HG03280 (cell line): ENCODE data around the gene CRABP2.

Experiments used
- ATAC-seq: cut with Tn5 transposase; IDR thresholded peaks from one replicate; pipeline ENCODE4 v1.9.1; 2021; ENCODE audit warnings: mild to moderate bottlenecking, moderate library complexity; ENCODE audit not compliant: unreplicated experiment

CRABP2 gene

DNA sequence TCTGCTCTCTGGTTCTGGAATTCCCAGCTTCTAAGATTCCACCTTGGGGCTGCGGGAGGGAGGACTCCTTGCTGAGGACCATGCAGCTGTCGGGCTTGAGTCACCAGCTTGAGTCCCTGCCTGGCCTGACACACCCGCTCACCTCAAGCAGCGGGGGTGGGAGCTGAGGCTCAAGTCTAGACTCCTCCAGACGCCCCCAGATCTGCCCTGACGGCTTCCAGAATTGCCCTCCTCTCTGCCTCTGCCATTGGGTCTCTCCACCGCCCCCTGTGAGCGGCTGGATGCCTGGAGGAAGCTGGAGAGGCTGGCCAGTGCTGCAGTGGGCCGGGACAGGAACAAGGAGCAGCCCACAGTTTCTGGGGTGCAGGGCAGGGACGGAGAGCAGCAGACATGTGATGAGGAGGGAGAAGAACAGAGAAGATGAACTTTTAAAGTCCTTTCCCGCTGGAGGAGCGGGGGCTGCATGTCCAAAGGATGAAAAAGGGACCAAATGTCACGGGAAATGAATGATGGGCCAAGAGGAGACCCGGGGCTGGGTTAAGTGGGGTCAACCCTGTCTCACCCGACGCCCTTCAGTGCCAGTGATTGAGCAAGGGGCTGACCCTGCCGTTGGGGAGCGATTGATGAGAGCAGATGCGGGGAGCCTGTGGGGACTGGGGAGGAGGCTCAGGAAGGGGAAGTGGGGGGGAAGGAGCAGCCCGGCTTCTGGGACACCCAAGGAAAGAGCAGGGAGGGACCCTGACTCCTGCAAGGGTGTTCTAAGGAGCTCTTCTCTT, 13.5 kb downstream of the CRABP2 start:
- no peak for ATAC-seq

DNA sequence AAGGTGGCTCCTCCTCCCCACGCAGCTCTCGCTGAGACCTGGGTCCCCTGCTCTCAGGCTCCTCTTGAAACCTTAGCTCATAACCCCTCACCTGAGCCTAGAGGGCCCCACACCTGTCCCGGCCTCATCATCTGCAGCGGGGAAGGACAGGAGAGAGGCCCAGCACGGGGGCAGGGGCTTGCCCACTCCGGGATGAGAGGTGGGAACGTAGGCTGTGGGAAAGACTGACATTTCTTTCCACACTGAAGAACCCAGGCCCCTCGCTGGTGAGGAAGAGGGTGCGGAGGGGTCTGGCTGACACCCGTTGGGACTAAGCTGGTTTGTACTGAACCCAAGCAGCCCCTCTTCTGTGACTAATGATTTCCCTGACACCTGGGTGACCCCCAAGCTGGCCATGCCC, 14.2 kb downstream of the CRABP2 start:
- no peak for ATAC-seq

DNA sequence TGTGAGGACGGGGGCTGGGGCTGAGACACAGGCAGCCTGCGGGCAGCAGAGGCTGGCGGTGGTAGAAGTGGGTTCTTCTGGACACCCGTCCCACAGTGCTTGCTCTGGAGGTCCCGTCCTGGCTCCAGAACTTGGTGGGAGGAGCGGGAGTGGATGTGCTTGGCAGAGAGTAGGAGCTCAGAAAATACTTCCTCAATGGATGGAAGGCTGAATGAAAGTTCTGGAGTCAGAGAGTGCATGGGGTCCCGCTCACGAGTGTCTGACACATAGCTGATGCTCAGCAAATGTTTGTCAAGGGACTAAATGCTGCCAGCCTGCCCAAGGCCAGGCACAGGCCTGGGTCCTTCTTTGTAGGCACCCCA, 14.7 kb downstream of the CRABP2 start:
- ATAC-seq = no peak

DNA sequence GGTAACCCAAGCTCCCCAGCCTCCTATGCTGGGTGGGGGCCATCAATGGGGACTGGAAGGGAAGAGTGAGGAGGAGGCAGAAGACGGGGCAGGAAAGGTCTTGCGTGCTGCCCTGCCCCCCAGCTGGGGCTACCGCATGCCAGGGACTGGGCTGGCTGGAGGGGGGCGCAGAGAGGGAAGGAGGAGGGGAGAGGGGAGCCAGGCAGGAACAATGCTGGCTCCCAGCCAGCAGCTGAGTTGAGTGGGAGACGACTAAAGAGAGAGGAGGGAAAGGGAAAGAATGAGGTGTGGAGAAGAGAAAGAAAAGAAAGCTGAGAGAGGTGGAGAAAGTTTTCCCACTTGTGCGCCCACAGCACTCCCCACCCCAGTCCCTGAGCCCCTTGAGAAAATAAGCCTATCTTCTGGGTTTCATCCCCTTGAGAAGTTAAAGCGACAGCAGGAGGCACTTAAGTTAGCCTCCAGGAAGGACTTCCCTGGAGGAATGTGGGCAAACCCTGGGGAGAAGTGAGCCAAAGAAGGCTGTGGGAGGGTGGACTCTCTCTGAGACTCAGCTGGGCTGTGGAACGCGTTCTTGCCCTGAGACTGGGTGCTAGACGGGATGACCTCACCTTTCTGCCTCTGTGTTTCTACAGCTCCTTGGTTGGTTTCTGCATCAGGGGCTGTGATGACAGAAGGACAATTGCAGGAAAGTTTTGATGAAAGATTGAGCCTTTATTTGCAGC, 15.3 kb downstream of the CRABP2 start:
- ATAC-seq = no peak

DNA sequence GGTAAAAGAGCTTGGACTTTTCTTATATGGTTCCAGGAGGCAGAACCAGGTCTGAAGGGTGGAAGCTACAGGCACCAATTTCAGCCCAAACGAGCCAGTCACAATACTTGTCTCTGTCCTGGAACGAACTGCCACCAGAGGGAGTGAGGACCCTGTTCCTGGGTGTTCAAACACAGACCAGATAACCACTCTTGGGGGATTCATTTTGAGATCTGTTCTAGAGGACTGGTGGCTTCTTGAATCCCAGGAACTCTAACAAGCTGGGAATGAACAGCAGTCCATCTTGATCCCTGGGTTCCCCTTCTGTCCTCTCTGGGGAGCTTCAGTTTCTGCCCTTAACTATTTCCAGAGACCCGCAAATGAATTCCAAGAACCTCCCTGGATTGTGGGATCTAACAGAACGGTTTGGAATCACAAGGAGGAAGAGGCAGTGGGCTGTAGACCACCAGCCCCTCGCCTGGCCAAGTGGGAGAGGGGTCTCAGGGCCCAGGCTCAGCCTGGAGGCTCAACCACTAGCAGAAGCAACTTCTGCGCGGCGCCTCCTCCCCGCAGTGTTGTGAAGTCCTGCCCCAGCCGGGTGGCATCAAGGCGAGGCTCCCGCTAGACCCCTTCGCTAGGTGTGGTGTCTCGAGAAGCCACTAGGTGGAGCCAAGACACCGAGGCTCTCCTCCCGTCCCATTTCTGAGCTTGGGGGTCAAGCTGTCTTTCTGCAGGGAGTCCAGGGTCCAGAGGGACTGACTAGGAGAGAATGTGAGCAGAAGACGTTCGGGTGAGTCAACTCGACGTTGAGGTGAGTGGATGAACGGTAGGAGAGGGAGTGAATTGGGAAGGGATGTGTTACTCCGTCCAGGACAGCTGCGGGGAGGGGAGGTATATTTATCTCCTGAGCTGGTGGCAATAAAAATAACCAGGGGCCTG, 16.1 kb downstream of the CRABP2 start:
- peak; percentile 63 for ATAC-seq

DNA sequence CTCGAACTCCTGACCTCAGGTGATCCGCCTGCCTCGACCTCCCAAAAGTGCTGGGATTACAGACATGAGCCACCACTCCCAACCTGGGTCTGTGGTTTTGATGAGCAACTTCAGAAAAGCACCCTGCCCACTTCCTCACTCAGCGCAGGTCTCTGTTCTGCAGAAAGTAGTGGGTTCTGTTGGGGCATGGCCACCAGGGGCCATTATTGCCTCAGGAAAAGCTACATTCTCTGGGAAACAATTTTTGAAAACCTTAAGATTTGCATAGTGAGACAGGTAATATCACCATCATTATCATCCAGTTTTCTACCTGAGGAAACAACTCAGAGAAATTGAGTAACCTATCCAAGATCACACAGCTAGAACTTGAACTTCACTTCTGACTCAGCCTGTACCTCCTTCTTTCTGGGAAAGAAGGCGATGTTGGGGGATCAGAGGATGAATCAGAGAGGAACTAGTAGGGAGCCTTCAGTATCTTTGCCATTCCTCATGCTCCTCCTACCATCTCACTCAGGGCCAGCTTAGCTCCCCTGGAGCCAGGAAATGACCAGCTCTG, 21.1 kb downstream of the CRABP2 start:
- no peak for ATAC-seq

DNA sequence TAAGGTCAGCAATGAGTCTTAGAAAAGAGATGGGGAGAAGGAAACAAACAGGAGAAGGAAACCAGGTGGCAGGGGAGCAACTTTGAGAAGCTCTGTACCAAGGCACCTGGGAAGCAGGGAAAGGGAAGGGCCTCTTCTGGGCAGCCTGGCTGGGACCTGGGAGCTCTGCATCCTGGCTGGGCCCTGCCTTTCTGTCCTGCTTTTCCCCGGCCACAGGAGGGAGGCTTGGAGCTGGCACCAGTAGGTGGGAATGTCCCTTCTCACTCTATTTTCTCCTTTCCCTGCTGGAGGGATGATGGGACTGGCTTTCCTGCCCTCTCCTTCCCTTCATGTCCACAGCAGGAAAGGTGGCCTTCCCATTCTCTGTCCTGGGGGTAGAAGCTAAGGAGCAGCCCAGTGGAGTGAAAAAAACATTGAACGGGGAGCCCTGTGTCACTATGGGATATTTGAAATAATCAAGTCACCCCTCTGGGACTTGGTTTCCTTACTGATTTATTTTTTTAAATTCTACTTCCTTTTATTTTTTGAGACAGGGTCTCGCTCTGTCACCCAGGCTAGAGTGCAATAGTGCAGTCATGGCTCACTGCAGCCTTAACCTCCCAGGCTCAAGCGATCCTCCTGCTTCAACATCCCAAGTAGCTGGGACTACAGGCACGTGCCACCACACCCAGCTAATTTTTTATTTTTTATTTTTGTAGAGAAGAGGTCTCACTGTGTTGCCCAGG, 23.1 kb downstream of the CRABP2 start:
- ATAC-seq = no peak

DNA sequence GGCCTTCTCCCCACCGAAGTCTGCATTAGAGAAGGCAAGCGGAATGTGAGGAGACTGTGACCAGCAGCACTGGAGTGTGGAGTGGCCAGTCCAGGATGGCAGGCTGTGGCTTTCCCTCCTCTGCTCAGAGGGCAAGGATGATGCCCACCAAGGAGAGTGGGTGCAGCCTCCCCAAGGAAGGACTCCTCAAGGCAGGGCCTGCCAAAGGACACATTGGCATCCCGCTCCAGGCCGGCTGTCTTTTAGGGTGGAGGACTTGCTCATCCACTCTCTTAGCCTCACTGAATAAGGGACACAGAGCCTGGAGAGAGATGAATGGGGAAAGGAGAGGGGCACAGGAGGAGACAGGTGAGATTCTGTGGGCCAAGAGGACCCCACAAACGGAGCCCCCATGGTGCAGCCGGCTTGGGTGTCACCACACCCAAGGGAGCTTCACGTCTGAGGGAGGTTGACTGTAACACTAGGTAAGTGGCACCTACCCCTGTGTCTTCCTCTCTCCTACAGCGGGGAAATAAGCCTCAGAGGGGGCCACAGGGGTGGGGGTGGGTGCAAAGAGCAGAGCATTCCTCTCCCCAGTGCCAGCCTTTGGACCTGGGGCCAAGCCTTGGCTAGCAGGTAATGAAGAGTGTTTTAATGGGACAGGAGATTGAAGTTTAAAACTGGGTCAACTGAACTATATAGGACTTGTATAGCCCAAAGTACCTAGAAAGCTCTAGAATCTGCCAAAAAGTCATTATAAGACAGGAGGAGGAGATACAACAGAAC, 24.0 kb downstream of the CRABP2 start:
- ATAC-seq = no peak

DNA sequence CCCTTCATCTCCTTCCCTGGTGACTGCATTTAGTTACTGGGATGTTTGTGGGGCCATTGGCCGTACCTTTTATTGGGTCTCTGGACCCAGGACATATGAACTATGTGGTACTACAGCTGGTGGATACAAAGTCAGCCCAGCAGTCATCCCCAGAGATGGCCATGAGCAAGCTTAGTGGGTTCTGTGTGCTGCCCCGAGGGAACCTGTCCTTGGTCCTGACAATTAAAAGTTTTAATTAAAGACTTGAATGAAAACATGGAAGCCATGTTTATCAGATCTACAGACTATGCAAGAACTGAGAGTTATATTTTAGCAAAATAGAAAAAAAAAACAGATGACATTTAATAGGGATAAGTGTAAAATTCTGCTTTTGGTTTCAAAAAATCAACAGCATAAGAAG, 25.3 kb downstream of the CRABP2 start:
- no peak for ATAC-seq

DNA sequence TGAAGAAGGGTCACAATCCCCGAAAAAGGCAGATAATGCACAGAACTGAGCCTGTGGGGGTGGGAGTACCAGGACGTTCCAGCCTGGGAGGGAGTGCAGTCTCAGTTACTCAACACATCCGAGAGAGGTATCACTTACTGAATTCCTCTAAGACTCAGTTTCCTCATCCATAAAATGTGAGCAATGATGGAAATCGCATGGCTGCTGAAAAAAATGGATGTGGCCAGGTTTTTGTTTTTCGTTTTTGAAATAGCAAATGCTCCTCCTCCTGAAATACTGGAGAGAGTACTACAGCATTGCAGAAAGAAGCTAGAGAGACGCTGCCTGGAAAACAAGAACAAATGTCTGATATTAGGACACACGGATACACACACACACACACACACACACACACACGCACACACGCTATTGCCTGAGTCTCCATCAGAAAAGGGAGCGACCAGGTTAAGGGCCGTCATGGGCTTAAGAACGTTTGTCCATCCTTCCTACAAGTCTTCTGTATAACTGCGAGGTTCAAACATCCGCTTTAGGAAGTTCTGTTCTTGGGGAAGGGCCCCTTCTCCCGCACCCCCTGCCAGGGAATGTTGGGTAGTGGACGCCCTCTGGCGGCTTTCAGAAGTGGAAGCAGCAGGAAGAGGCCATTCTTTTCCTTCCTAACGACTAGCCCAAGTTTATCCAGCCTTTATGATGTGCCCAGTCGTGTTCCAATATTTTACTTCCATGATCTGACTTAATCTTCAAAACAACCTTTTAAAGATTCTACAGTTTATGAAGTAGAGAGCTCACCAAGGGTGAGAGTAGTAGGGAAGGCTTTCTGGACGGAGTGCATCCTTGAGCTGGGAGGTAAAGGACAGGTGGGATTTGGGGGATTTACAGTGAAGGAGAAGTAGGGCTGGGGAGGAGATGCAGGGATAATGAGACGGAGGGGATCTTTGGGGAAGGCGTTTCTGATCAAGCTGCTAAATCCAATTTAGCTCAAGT, 27.5 kb downstream of the CRABP2 start:
- no peak for ATAC-seq

DNA sequence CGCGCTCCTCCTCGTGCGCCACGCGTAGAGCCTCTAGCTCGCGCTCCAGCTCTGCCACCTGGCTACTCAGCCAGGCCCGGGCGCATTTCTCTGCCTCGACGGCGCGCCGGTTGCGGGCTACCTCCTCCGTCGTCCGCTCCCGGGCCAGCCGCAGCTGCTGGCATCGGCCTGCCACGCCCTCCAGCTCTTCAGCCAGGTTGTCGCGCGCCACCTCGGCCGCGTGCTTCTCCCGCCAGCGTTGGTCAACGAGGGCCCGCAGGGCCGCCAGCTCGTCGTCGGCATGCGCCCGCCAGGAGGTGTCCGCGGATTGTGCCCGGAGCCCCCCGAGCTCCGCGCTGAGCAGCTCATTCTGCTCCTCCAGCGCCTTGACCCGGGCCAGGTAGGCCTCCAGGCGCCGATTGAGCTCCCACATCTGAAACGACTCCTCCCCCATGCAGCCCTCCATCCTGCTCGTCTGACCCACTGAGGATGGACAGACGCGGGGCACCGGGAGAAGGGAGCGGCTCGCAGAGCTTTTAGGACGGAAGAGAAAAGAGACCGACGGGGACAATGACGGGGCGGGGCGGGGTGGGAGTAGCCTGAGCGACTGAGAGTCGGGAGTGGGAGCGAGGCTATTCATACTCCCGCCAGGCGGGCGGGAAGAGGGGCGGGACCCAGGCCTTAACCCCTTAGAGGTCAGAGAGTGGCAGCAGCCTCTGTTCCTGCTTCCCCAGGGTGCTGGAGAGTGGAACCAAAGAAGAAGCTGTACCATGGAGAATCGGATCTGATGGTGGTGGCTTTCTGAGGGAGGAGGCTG, 28.4 kb downstream of the CRABP2 start, which contains the start of gene NES:
TSS of gene NES (minus strand) at position 588 of the 796 bp plus-strand sequence. CDS start at position 445, 143 bp downstream.
- no peak for ATAC-seq

DNA sequence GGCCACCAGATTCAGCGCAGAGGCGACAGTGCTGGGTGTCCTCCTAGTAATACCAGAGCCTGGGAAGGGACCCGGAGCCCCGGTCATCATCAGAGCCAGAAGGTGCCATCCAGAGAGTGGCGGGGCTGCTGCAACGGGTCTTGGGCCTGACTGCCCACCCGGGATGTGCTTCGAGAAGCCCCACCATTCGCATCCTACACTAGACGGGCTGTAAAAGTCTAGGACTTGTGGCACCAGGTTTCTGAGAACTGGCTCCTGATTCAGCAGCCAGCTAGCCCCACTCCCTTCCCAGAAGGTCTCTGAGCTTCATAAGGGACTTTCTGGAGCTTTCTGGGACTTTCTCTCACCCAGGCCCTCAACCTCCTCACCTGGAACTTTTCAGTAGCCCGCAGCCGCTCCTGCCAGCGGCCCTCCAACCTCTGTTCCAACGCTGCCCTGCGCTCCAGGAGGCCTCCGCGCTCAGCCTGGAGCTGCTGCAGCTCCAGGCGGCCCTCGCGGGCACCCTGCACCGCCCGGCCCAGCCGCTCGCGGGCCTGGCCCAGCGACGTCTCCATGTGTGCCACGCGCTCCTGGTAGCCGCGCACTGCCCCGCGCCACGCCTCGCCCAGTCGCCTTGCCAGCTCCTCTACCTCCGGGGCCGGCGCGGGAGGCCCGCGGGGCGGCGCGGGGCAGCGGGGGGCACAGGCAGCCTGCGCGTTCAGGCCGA, 29.1 kb downstream of the CRABP2 start:
- no peak for ATAC-seq

DNA sequence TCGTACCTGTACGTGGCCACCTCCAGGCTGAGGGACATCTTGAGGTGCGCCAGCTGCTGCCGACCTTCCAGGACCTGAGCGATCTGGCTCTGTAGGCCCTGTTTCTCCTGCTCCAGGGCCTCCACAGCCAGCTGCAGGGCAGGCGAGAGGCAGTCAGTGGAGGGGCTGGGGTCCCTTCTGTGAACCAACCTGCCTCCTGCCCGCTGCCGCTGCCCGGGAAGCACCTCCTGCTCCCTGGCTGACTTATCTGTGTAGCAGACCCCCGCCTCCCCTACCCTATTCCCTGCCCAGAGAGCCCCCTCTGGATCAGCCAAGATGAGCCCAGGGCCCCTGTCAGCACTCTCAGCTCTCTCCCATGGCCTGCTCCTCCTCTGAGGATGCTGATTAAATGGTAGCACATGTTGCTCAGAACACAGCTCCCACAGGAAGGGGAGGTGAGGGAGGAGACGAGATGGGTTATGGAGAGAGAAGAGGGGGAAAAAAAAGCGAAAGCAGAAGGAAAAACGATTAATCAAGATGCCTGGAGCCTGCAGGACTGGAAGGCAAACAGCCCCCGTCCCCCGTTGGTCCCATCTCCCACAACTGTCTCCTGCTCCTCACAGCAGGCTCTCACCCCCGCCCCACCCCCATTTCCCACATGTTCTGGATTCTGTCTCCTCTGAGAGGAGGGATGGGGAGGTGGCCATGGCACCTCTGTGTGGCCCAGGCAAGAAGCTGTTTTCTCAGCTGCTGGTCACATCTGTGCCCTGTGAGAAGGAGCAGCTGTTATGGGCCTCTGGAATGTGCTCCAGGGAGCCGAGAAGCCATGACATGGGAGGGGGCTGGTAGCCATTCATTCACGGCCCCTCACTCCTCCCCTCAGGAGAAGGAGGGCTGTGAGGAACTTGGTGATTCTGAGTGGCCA, 29.9 kb downstream of the CRABP2 start:
- no peak for ATAC-seq

DNA sequence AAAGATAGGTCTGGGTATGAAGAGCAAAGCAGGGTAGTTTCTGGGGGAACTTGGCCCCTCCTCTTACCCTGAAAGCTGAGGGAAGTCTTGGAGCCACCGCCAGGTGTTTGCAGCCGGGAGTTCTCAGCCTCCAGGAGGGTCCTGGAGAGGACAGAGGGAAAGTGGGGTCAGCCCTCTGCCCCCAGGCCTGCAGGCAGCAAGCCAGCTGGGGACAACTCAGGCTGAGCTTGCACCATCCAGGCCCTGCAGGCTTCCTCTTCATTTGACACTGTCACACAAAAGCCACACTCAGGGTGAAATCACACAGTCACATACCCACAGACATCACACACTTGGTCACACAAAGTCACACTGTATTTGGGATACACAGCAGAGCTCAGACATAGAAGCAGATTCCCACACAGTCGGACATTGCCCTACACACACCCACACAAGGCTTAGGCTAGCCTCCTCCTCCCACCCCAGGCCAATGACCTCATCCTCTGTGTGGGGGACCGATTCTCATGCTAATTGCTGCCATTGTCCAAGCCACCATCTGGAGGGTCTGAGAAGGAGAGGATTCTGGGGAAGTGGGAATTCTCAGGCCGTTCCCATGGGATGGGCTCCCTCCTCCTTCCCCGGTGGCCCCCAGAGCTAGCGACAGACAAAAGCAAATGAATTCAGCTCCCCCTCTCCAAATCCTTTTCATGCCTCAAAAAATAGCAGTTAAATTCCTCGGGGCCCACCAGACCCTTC, 31.8 kb downstream of the CRABP2 start:
- no peak for ATAC-seq

DNA sequence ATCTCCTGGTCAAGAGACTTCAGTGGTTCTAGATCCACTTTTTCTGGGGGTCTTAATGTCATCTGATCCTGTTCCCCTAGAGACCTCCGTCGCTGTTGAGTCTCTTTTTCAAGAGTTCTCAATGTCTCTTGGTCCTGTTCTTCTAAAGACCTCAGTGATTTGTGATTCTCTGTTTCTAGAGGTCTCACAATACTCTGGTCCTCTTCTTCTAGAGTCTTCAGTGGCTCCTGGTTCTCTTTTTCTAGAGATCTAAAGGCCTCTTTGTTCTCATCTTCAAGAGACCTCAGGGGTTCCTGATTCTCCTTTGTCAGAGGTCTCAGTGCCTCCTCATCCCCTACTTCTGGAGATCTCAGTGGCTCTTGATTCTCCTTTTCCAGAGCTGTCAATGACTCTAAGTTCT, 33.6 kb downstream of the CRABP2 start:
- ATAC-seq = no peak
